GM18511 (cell line): ENCODE measurements around the gene LMO1.

Experiments used
- ATAC-seq: cut with Tn5 transposase; IDR thresholded peaks from one replicate; pipeline ENCODE4 v1.9.1; 2021; ENCODE audit warnings: mild to moderate bottlenecking, moderate library complexity; ENCODE audit not compliant: unreplicated experiment

Gene LMO1

GRCh38 chr11:8263769-8264410, at the start of gene LMO1:
TSS of gene LMO1 (minus strand) at chr11:8263878. CDS start at chr11:8263362, 516 bp downstream.
- ATAC-seq, result peak; percentile 71

GRCh38 chr11:8312986-8313385, 49.3 kb upstream of the LMO1 start:
- ATAC-seq, result no peak

GRCh38 chr11:8311366-8311765, 47.7 kb upstream of the LMO1 start:
- no peak for ATAC-seq

- ATAC-seq, result no peak
Measured at GRCh38 chr11:8310743-8311298, 47.1 kb upstream of the LMO1 start.

GRCh38 chr11:8309862-8310261, 46.2 kb upstream of the LMO1 start:
- ATAC-seq, result no peak

GRCh38 chr11:8309311-8309710, 45.6 kb upstream of the LMO1 start:
- ATAC-seq, result no peak

- no peak for ATAC-seq
Measured at GRCh38 chr11:8307601-8308000, 43.9 kb upstream of the LMO1 start.

- no peak for ATAC-seq
Measured at GRCh38 chr11:8301622-8302021, 37.9 kb upstream of the LMO1 start.

GRCh38 chr11:8298801-8299786, 35.4 kb upstream of the LMO1 start:
- ATAC-seq, result no peak

- no peak for ATAC-seq
Measured at GRCh38 chr11:8297781-8298440, 34.2 kb upstream of the LMO1 start.

GRCh38 chr11:8296872-8297271, 33.2 kb upstream of the LMO1 start:
- no peak for ATAC-seq

- ATAC-seq, result no peak
Measured at GRCh38 chr11:8296038-8296649, 32.5 kb upstream of the LMO1 start.

GRCh38 chr11:8294251-8294935, 30.7 kb upstream of the LMO1 start:
- ATAC-seq, result no peak

GRCh38 chr11:8293171-8293570, 29.5 kb upstream of the LMO1 start:
- ATAC-seq, result no peak

- ATAC-seq, result no peak
Measured at GRCh38 chr11:8292351-8292750, 28.7 kb upstream of the LMO1 start.

- ATAC-seq, result no peak
Measured at GRCh38 chr11:8291421-8292350, 28.0 kb upstream of the LMO1 start.

- no peak for ATAC-seq
Measured at GRCh38 chr11:8290081-8290810, 26.6 kb upstream of the LMO1 start.

- ATAC-seq, result no peak
Measured at GRCh38 chr11:8289492-8289918, 25.8 kb upstream of the LMO1 start.
